Smooth muscle cell (in vitro differentiated cells): Measurements from ENCODE around the gene FES. TPM values are rescaled to one million over a fixed set of nuclear protein-coding genes. Genes with fewer than 3 reads are reported as not detected.

Source experiments
- DNase-seq: peaks from one replicate; lab custom pipeline; 2025; ENCODE audit not compliant: unreplicated experiment; lab: John Stamatoyannopoulos, UW
- H2AFZ ChIP-seq: fragments of 200-600 bp; sonication (generic); 2 replicates; pipeline ENCODE4 v1.6.0; 2016; ENCODE audit warnings: antibody characterized with exemption, low read depth, mild to moderate bottlenecking
- H3F3A ChIP-seq: fragments of 200-600 bp; sonication (generic); 2 replicates; pipeline ENCODE4 v1.6.0; 2017; ENCODE audit warnings: antibody characterized with exemption, low read depth
- H3K27ac ChIP-seq: fragments of 200-600 bp; sonication (generic); 2 replicates; pipeline ENCODE4 v1.5.1; 2016; ENCODE audit warnings: low read depth, mild to moderate bottlenecking
- H3K27me3 ChIP-seq: fragments of 200-600 bp; sonication (generic); 2 replicates; pipeline ENCODE4 v1.6.1; 2016; ENCODE audit warnings: low read depth, mild to moderate bottlenecking
- H3K36me3 ChIP-seq: fragments of 200-600 bp; sonication (generic); 2 replicates; pipeline ENCODE4 v1.5.1; 2016; ENCODE audit warnings: low read depth
- H3K4me1 ChIP-seq: fragments of 200-600 bp; sonication (generic); 2 replicates; pipeline ENCODE4 v1.5.1; 2016; ENCODE audit warnings: low read depth
- H3K4me2 ChIP-seq: fragments of 200-600 bp; sonication (generic); 2 replicates; pipeline ENCODE4 v1.6.0; 2016; ENCODE audit warnings: mild to moderate bottlenecking
- H3K4me3 ChIP-seq: fragments of 200-600 bp; sonication (generic); 2 replicates; pipeline ENCODE4 v1.5.1; 2016; ENCODE audit warnings: mild to moderate bottlenecking
- H3K79me2 ChIP-seq: fragments of 200-600 bp; sonication (generic); 2 replicates; pipeline ENCODE4 v1.6.0; 2016; ENCODE audit warnings: low read depth, mild to moderate bottlenecking
- H3K9ac ChIP-seq: fragments of 200-600 bp; sonication (generic); 2 replicates; pipeline ENCODE4 v1.6.0; 2016; ENCODE audit warnings: low read depth
- H3K9me3 ChIP-seq: fragments of 200-600 bp; sonication (generic); replicated peaks from 2 replicates; pipeline ENCODE4 v1.5.1; 2016; ENCODE audit warnings: low read depth
- H4K20me1 ChIP-seq: fragments of 200-600 bp; sonication (generic); 2 replicates; pipeline ENCODE4 v1.6.0; 2016; ENCODE audit warnings: low read depth
- CTCF ChIP-seq: fragments of 200-600 bp; sonication (generic); IDR thresholded peaks from 2 replicates; pipeline ENCODE4 v1.5.1; 2017; ENCODE audit warnings: borderline replicate concordance, mild to moderate bottlenecking, antibody characterized with exemption; ENCODE audit not compliant: insufficient read depth, poor library complexity, severe bottlenecking
- WGBS: methylation state at CpG from one replicate; pipeline ENCODE4 v1.1.7; 2016; ENCODE audit warnings: low lambda C conversion rate; 5-methylcytosine and 5-hydroxymethylcytosine counted together
- polyA plus RNA-seq: library from polyadenylated mRNA; unstranded; fragments of >200 nt; fragmentation: Nextera tagmentation; extraction: Ambion mirVana; gene quantifications from 2 replicates; pipeline ENCODE4 v1.2.1, GENCODE V29; 2016
- total RNA-seq: library from RNA; depleted of rRNA; stranded (reverse); fragments of >200 nt; gene quantifications from 2 replicates; pipeline ENCODE4 v1.2.3, GENCODE V29; 2014

FES gene
- total and polyA plus RNA-seq, 2 experiments from 2014 or later: 4.9 to 6.2 TPM

DNA sequence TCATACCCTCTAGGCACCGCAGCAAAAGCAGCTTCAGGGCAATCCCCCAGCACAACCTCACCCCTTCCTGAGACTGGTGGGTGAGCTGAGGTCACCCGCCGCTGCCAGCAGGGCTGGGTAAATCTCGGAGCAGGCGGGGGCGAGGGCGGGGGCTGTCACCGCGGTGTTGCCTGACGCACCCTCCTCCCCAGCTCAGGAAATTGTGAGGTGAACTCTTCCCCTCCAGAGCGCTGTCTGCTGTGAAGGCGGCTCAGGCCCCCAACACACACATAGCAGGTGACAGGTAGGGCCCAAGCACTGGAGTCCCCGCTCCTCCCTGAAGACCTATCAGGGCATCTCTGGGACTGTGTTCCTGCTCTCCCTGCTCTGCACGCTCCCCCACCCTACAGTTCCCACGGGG, 46.2 kb upstream of the FES start:
- Histone ChIP-seq H3K27me3 (no peaks in the 10 kb centered on the region), H3K9me3 (no peaks in the 10 kb centered on the region), H3K4me1 (peaks cover 16% of the 10 kb centered on the region), H2AFZ (no peak overlapping the region), H3K79me2 (no peaks in the 10 kb centered on the region), H3K4me2 (no peak overlapping the region), H3K27ac (no peak overlapping the region), H3K36me3 (no peaks in the 10 kb centered on the region), H3K9ac (no peak overlapping the region), H4K20me1 (no peaks in the 10 kb centered on the region), H3K4me3 (no peak overlapping the region), H3F3A (peaks cover 14% of the 10 kb centered on the region)
- no peak for DNase-seq
- WGBS: 94% methylated on average over 15 of the region's 15 CpGs
- no peak for TF ChIP-seq CTCF

GRCh38 chr15:90838544-90838943, 45.8 kb upstream of the FES start:
- no peak overlapping the region for H3K27ac ChIP-seq
- no peak overlapping the region for H3K4me3 ChIP-seq
- DNase-seq: no peak
- H3K36me3 ChIP-seq: no peaks in the 10 kb centered on the region
- H4K20me1 ChIP-seq: no peaks in the 10 kb centered on the region
- peaks cover 16% of the 10 kb centered on the region for H3K4me1 ChIP-seq
- no peak overlapping the region for H2AFZ ChIP-seq
- no peak overlapping the region for H3K4me2 ChIP-seq
- no peaks in the 10 kb centered on the region for H3K9me3 ChIP-seq
- no peak overlapping the region for H3K9ac ChIP-seq
- 97% methylated on average over 15 of the region's 15 CpGs for WGBS
- no peaks in the 10 kb centered on the region for H3K27me3 ChIP-seq
- no peaks in the 10 kb centered on the region for H3K79me2 ChIP-seq
- no peak for TF ChIP-seq CTCF
- peaks cover 14% of the 10 kb centered on the region for H3F3A ChIP-seq

DNA sequence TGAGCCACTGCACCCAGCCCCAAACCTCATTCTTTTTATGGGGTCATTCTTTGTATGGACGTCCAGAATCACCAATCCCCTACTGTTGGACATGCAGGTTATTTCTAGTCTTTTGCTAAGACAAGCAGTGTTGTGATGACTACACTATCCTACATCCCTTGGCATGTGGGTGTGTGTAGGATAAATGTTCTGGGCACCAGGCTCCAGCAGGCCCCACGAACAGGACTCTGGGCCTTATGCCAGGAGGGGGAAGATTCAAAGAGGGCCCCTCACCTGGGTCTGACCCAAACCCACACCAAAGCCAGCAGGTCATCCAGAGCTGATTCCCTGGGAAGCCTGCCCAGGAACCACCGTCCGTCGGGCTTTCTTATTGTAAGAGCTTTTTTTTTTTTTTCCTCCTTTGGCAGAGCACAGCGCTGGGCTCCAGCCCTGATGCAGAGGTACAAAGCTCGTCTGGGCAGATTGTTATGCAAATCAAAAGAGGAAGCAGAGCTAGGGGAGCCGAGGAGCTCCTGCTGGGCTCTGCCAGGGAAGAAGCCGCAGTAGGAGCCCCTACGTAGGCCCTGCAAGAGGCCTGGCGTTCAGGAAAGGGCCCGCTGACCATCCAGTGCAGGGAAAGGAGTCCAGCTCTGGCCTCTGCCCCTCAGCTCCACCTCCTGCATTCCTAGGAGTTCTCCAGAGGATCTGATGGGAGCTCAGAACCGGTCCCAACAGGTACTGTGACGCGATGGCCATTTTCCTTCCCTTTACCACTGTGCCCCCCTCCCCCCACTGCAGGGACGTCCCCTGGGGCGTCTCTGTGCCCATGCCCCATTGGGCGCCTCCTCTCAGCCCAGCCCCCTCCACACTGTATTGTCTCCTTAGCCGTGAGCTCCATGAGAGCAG, 44.9 kb upstream of the FES start:
- Histone ChIP-seq H3K4me3 (no peak overlapping the region), H3K36me3 (no peaks in the 10 kb centered on the region), H3K79me2 (no peaks in the 10 kb centered on the region), H3K9me3 (no peaks in the 10 kb centered on the region), H3K27ac (peak overlapping the region; percentile 74), H3K4me2 (peak overlapping the region; percentile 59), H3K27me3 (no peaks in the 10 kb centered on the region), H3F3A (peaks cover 14% of the 10 kb centered on the region), H4K20me1 (no peaks in the 10 kb centered on the region), H2AFZ (peak overlapping the region; percentile 59), H3K9ac (no peak overlapping the region), H3K4me1 (peaks cover 16% of the 10 kb centered on the region)
- DNase-seq: no peak
- TF ChIP-seq CTCF: no peak
- WGBS: 42% methylated on average over 18 of the region's 19 CpGs
